Mammary epithelial cell (primary cell): ENCODE results near the gene SGMS2.

Experiments used
- EZH2 ChIP-seq: IDR thresholded peaks from 2 replicates; pipeline ENCODE4 v1.6.1; 2012; ENCODE audit warnings: low read length, inconsistent platforms, borderline replicate concordance
- TF ChIP-seq, protein P1 (sequence below), 2 donors: IDR thresholded peaks in 1 of 2; conservative IDR thresholded peaks in 1 of 2; 2 replicates each; pipeline ENCODE4 v1.5.1; 2011 to 2012; ENCODE audit warnings: inconsistent platforms in 2 of 2, low read length in 2 of 2, mild to moderate bottlenecking in 2 of 2, control low read depth in 1 of 2, low read depth in 1 of 2; ENCODE audit not compliant: insufficient read depth in 1 of 2; ENCODE audit errors: extremely low read depth in 1 of 2

DNA sequence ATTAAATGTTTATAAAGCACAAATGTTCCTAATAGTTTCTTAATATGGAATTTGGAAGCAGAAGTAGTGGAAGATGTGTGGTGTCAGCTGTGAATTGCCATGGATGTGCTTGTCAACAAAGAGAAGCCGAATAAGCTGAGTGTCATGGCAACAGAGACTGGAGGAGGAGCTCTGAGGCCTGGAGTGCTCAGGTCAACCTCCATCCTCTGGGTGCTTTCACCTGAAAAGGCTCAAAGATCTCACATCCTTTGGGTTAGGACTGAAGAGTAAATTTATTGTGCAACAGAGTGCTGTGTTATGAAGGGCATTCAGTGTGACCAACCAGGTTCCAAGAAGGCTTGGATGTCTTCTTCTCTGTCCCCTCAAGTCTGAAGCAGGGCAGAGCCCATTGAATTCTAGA lies 18.7 kb downstream of the SGMS2 start:
- TF ChIP-seq, protein P1, sequence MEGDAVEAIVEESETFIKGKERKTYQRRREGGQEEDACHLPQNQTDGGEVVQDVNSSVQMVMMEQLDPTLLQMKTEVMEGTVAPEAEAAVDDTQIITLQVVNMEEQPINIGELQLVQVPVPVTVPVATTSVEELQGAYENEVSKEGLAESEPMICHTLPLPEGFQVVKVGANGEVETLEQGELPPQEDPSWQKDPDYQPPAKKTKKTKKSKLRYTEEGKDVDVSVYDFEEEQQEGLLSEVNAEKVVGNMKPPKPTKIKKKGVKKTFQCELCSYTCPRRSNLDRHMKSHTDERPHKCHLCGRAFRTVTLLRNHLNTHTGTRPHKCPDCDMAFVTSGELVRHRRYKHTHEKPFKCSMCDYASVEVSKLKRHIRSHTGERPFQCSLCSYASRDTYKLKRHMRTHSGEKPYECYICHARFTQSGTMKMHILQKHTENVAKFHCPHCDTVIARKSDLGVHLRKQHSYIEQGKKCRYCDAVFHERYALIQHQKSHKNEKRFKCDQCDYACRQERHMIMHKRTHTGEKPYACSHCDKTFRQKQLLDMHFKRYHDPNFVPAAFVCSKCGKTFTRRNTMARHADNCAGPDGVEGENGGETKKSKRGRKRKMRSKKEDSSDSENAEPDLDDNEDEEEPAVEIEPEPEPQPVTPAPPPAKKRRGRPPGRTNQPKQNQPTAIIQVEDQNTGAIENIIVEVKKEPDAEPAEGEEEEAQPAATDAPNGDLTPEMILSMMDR (conservative IDR thresholded peaks at IDR 0.05 in 1 of 2, IDR thresholded peaks at IDR 0.05 in 1 of 2; ENCODE audit: extremely low read depth in 1 of 2, insufficient read depth in 1 of 2, low read depth in 1 of 2, low read length in 2 of 2): no peak
- no peak for TF ChIP-seq EZH2
